ENCODE data around the gene HOXB2. TPM values are rescaled to one million over a fixed set of nuclear protein-coding genes. Genes with fewer than 3 reads are reported as not detected.

Gene HOXB2
- polyA plus RNA-seq, 3 donors, result 1.6 to 3.8 (median 3.3) TPM

DNA sequence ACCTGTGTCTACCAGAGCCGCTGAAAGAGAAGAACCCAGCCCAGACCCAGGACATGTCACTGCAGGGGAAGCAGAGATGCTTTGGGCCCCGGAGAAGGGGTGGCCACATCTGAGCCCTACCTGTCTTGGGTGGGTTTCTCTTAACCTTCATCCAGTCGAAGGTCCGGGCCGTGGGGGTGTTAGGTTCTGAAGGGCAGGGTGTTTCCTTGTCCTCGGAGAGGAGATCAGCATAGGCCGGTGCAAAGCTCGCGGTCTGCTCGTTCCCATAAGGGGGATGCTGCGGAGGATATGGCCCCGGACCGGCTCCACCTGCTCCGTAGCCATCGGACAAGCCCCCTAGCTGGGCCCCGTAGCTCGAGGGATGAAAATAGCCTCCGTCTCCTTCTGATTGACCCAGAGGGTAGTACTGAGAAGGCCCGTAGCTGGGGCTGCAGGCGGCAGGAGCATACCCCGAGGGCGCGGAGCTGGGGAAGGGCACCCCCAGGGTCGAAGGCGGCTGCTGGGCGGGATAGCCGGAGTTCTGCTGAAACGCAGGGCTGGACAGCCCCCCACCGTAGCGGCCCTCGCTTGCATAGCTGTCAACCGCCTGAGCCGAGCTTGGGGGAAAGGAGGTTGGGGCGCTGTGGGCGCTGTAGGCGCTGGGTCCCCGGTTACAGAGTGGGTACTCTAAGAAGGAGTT, 14.6 kb downstream of the HOXB2 start:
- Histone ChIP-seq H3K79me2 (ENCODE audit: insufficient read depth, low read length) (no peaks in the 10 kb centered on the region), H3K9me3 (replicated peaks in 1 of 2; ENCODE audit: control insufficient read depth in 1 of 2, insufficient read depth in 1 of 2, low read length in 2 of 2) (peaks cover 0 to 3% of the 10 kb centered on the region in 2 donors), H3K4me1 (ENCODE audit: control insufficient read depth in 1 of 2, insufficient read depth in 2 of 2, low read length in 2 of 2) (no peaks in the 10 kb centered on the region), H3K4me3 (replicated peaks in 1 of 3; ENCODE audit: low read depth in 2 of 3, low read length in 3 of 3) (no peak overlapping the region), H3K36me3 (replicated peaks in 1 of 2; ENCODE audit: control insufficient read depth in 1 of 2, insufficient read depth in 2 of 2, low read length in 2 of 2) (no peaks in the 10 kb centered on the region), H4K20me1 (ENCODE audit: insufficient read depth, low read length) (no peaks in the 10 kb centered on the region), H3K27me3 (ENCODE audit: control insufficient read depth in 2 of 2, insufficient read depth in 2 of 2, low read length in 2 of 2) (peaks cover 22 to 39% of the 10 kb centered on the region in 2 donors), H3K9ac (ENCODE audit: insufficient read depth, low read length, poor library complexity, severe bottlenecking) (no peak overlapping the region), H2AFZ (ENCODE audit: insufficient read depth, low read depth, low read length, poor library complexity, severe bottlenecking) (no peak overlapping the region), H3K27ac (ENCODE audit: low read depth in 1 of 2, low read length in 2 of 2) (no peak overlapping the region), H3K4me2 (replicated peaks; ENCODE audit: extremely low read depth, low read length, poor library complexity, severe bottlenecking) (no peak overlapping the region)
- H3K27ac Mint-ChIP-seq, result no peak overlapping the region
- intact Hi-C loops (cut with micrococcal nuclease), result no loop called here
- peaks cover 41 to 56% (median 52%) of the 10 kb centered on the region in 3 donors for H3K27me3 Mint-ChIP-seq (ENCODE audit: low read depth in 3 of 3)
- DNase-seq, result no peak
- peaks cover 0 to 8% (median 0%) of the 10 kb centered on the region in 7 donors for H3K9me3 Mint-ChIP-seq
- WGBS (ENCODE audit: insufficient coverage), result 98% methylated on average over 34 of the region's 37 CpGs
- peaks cover 0 to 3% of the 10 kb centered on the region in 2 donors for H3K36me3 Mint-ChIP-seq
- H3K4me3 Mint-ChIP-seq, result no peak overlapping the region
- H3K4me1 Mint-ChIP-seq, result no peaks in the 10 kb centered on the region
- TF ChIP-seq, protein P1, sequence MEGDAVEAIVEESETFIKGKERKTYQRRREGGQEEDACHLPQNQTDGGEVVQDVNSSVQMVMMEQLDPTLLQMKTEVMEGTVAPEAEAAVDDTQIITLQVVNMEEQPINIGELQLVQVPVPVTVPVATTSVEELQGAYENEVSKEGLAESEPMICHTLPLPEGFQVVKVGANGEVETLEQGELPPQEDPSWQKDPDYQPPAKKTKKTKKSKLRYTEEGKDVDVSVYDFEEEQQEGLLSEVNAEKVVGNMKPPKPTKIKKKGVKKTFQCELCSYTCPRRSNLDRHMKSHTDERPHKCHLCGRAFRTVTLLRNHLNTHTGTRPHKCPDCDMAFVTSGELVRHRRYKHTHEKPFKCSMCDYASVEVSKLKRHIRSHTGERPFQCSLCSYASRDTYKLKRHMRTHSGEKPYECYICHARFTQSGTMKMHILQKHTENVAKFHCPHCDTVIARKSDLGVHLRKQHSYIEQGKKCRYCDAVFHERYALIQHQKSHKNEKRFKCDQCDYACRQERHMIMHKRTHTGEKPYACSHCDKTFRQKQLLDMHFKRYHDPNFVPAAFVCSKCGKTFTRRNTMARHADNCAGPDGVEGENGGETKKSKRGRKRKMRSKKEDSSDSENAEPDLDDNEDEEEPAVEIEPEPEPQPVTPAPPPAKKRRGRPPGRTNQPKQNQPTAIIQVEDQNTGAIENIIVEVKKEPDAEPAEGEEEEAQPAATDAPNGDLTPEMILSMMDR (IDR thresholded peaks at IDR 0.05), result no peak

DNA sequence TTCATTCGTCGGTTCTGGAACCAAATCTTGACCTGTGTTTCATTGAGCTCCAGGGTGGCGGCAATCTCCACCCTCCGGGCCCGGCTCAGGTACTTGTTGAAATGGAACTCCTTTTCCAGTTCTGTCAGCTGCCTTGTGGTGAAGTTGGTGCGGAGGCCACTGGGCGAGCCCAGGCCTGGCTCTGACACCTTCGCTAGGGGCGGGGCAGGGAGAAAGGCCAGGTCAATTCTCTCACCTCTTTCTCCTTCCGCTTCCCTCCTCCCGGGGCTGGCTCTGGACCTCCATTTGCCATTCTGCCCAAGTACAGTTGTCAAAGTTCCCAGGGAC, 15.3 kb downstream of the HOXB2 start:
- no peaks in the 10 kb centered on the region for H3K79me2 ChIP-seq (ENCODE audit: insufficient read depth, low read length)

More for the DNA sequence above, 15.3 kb downstream of the HOXB2 start:
- Mint-ChIP-seq H3K4me1 (no peaks in the 10 kb centered on the region), H3K27me3 (ENCODE audit: low read depth in 3 of 3) (peaks cover 47 to 63% (median 57%) of the 10 kb centered on the region in 3 donors), H3K9me3 (peaks cover 0 to 8% (median 0%) of the 10 kb centered on the region in 7 donors), H3K36me3 (peaks cover 0 to 3% of the 10 kb centered on the region in 2 donors), H3K27ac (peak overlapping the region in 1 of 7 donors; percentile 59), H3K4me3 (no peak overlapping the region)
- Histone ChIP-seq H4K20me1 (ENCODE audit: insufficient read depth, low read length) (no peaks in the 10 kb centered on the region), H3K9ac (ENCODE audit: insufficient read depth, low read length, poor library complexity, severe bottlenecking) (no peak overlapping the region), H3K9me3 (replicated peaks in 1 of 2; ENCODE audit: control insufficient read depth in 1 of 2, insufficient read depth in 1 of 2, low read length in 2 of 2) (peaks cover 0 to 3% of the 10 kb centered on the region in 2 donors), H3K4me2 (replicated peaks; ENCODE audit: extremely low read depth, low read length, poor library complexity, severe bottlenecking) (no peak overlapping the region), H2AFZ (ENCODE audit: insufficient read depth, low read depth, low read length, poor library complexity, severe bottlenecking) (no peak overlapping the region), H3K36me3 (replicated peaks in 1 of 2; ENCODE audit: control insufficient read depth in 1 of 2, insufficient read depth in 2 of 2, low read length in 2 of 2) (no peaks in the 10 kb centered on the region), H3K4me3 (replicated peaks in 1 of 3; ENCODE audit: low read depth in 2 of 3, low read length in 3 of 3) (no peak overlapping the region), H3K27ac (ENCODE audit: low read depth in 1 of 2, low read length in 2 of 2) (no peak overlapping the region), H3K4me1 (ENCODE audit: control insufficient read depth in 1 of 2, insufficient read depth in 2 of 2, low read length in 2 of 2) (no peaks in the 10 kb centered on the region), H3K27me3 (ENCODE audit: control insufficient read depth in 2 of 2, insufficient read depth in 2 of 2, low read length in 2 of 2) (peaks cover 25 to 45% of the 10 kb centered on the region in 2 donors)
- TF ChIP-seq, protein P1 (IDR thresholded peaks at IDR 0.05), result no peak
- no peak for DNase-seq
- intact Hi-C loops (cut with micrococcal nuclease), result no loop called here
- 99% methylated on average over 10 of the region's 11 CpGs for WGBS (ENCODE audit: insufficient coverage)

Measured in CD14-positive monocyte (primary cell).